ENCODE results near the gene VAV2.

The VAV2 gene

GRCh38 chr9:133875131-133875530 lies 117.0 kb downstream of the VAV2 start:
- Histone ChIP-seq H3K4me3 (ENCODE audit: low read depth, low read length) (no peak overlapping the region), H3K36me3 (ENCODE audit: control insufficient read depth, insufficient read depth, low read length) (no peaks in the 10 kb centered on the region), H3K27ac (no peak overlapping the region), H3K79me2 (no peaks in the 10 kb centered on the region), H3K27me3 (ENCODE audit: control insufficient read depth, insufficient read depth, low read length) (no peaks in the 10 kb centered on the region), H2AFZ (no peak overlapping the region), H3K4me2 (ENCODE audit: low read length) (no peak overlapping the region), H3K9me3 (ENCODE audit: control insufficient read depth, low read length) (no peaks in the 10 kb centered on the region), H3K4me1 (no peaks in the 10 kb centered on the region), H3K9ac (no peak overlapping the region)
- no peak for TF ChIP-seq CTCF (IDR thresholded peaks at IDR 0.05)

- Histone ChIP-seq H3K4me1 (no peaks in the 10 kb centered on the region), H2AFZ (no peak overlapping the region), H3K9ac (no peak overlapping the region), H3K27me3 (ENCODE audit: control insufficient read depth, insufficient read depth, low read length) (no peaks in the 10 kb centered on the region), H3K4me3 (ENCODE audit: low read depth, low read length) (no peak overlapping the region), H3K79me2 (no peaks in the 10 kb centered on the region), H3K36me3 (ENCODE audit: control insufficient read depth, insufficient read depth, low read length) (no peaks in the 10 kb centered on the region), H3K27ac (no peak overlapping the region), H3K4me2 (ENCODE audit: low read length) (no peak overlapping the region), H3K9me3 (ENCODE audit: control insufficient read depth, low read length) (no peaks in the 10 kb centered on the region)
- no peak for TF ChIP-seq CTCF (IDR thresholded peaks at IDR 0.05)
These were observed 117.5 kb downstream of the VAV2 start for GRCh38 chr9:133874659-133875058.

- Histone ChIP-seq H3K9ac (no peak overlapping the region), H3K27me3 (ENCODE audit: control insufficient read depth, insufficient read depth, low read length) (no peaks in the 10 kb centered on the region), H3K36me3 (ENCODE audit: control insufficient read depth, insufficient read depth, low read length) (no peaks in the 10 kb centered on the region), H3K79me2 (peaks cover under 1% of the 10 kb centered on the region), H3K27ac (no peak overlapping the region), H2AFZ (no peak overlapping the region), H3K4me1 (no peaks in the 10 kb centered on the region), H3K9me3 (ENCODE audit: control insufficient read depth, low read length) (no peaks in the 10 kb centered on the region), H3K4me3 (ENCODE audit: low read depth, low read length) (no peak overlapping the region), H3K4me2 (ENCODE audit: low read length) (no peak overlapping the region)
- TF ChIP-seq CTCF (IDR thresholded peaks at IDR 0.05) = no peak
These were observed 118.0 kb downstream of the VAV2 start for GRCh38 chr9:133874060-133874657.

- no peaks in the 10 kb centered on the region for H3K9me3 ChIP-seq (ENCODE audit: control insufficient read depth, low read length)
- no peak overlapping the region for H3K4me3 ChIP-seq (ENCODE audit: low read depth, low read length)
- no peak for TF ChIP-seq CTCF (IDR thresholded peaks at IDR 0.05)
- no peak overlapping the region for H3K27ac ChIP-seq
- H3K4me1 ChIP-seq = no peaks in the 10 kb centered on the region
- no peak overlapping the region for H3K9ac ChIP-seq
- H3K36me3 ChIP-seq (ENCODE audit: control insufficient read depth, insufficient read depth, low read length) = no peaks in the 10 kb centered on the region
- no peaks in the 10 kb centered on the region for H3K27me3 ChIP-seq (ENCODE audit: control insufficient read depth, insufficient read depth, low read length)
- H3K4me2 ChIP-seq (ENCODE audit: low read length) = no peak overlapping the region
- H2AFZ ChIP-seq = no peak overlapping the region
- H3K79me2 ChIP-seq = peaks cover 2% of the 10 kb centered on the region
These were observed 118.6 kb downstream of the VAV2 start for GRCh38 chr9:133873461-133873891.

- Histone ChIP-seq H3K9ac (no peak overlapping the region), H2AFZ (no peak overlapping the region), H3K4me2 (ENCODE audit: low read length) (no peak overlapping the region), H3K27ac (no peak overlapping the region), H3K36me3 (ENCODE audit: control insufficient read depth, insufficient read depth, low read length) (no peaks in the 10 kb centered on the region), H3K4me3 (ENCODE audit: low read depth, low read length) (no peak overlapping the region), H3K9me3 (ENCODE audit: control insufficient read depth, low read length) (no peaks in the 10 kb centered on the region), H3K4me1 (no peaks in the 10 kb centered on the region), H3K79me2 (peaks cover 2% of the 10 kb centered on the region), H3K27me3 (ENCODE audit: control insufficient read depth, insufficient read depth, low read length) (no peaks in the 10 kb centered on the region)
- TF ChIP-seq CTCF (IDR thresholded peaks at IDR 0.05) = no peak
These were observed 119.1 kb downstream of the VAV2 start for GRCh38 chr9:133873009-133873408.
